ACC112 (cell line): ENCODE data around the gene HECTD4.
"Not testable (repeated sequence)": the region's sequence is repeated elsewhere in the genome, so short reads cannot be mapped to it uniquely, and the experiment has no call there.

Experiments
- H2AFZ ChIP-seq: fragments of 200-600 bp; sonication (generic); one replicate; pipeline ENCODE4 v1.6.0; 2017; ENCODE audit warnings: antibody characterized with exemption, low read length; ENCODE audit not compliant: unreplicated experiment
- H3K27ac ChIP-seq: fragments of 200-600 bp; sonication (generic); 2 replicates; pipeline ENCODE4 v1.5.1; 2014; ENCODE audit warnings: low read depth, mild to moderate bottlenecking, antibody characterized with exemption, low read length, moderate library complexity
- H3K27me3 ChIP-seq: fragments of 200-600 bp; sonication (generic); 2 replicates; pipeline ENCODE4 v1.6.1; 2014; ENCODE audit warnings: mild to moderate bottlenecking, antibody characterized with exemption, low read length, moderate library complexity, mixed read lengths; ENCODE audit not compliant: insufficient read depth
- H3K36me3 ChIP-seq: fragments of 200-600 bp; sonication (generic); 2 replicates; pipeline ENCODE4 v1.6.1; 2016; ENCODE audit warnings: mild to moderate bottlenecking, antibody characterized with exemption, low read length, moderate library complexity, mixed read lengths; ENCODE audit not compliant: insufficient read depth
- H3K4me1 ChIP-seq: fragments of 200-600 bp; sonication (generic); one replicate; pipeline ENCODE4 v1.6.1; 2016; ENCODE audit warnings: low read length, mixed read lengths; ENCODE audit not compliant: insufficient read depth, unreplicated experiment, control insufficient read depth
- H3K4me3 ChIP-seq: fragments of 200-600 bp; sonication (generic); 2 replicates; pipeline ENCODE4 v1.5.1; 2014; ENCODE audit warnings: mild to moderate bottlenecking, low read depth, low read length
- H3K79me2 ChIP-seq: fragments of 200-600 bp; sonication (generic); one replicate; pipeline ENCODE4 v1.6.0; 2016; ENCODE audit warnings: low read length; ENCODE audit not compliant: control insufficient read depth, unreplicated experiment, insufficient read depth

HECTD4 gene

DNA sequence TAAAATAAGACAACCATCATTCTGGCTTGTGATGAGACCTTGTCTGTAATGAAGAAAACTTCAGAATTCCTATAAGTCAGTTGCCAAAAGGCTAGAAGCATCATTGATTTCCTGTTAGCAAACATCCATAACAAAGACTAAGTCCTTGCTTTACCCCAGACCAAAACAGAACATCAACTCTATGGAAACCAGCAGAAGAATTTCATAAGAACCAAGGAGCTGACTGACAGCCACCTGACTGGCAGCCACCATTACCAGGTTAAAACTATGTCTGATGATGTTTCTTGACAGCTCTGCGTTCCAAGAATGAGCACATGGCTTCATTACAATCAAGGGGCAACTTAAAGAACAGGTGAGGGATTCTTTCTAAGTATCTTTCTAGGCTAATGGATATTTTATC lies 29.3 kb downstream of the HECTD4 start:
- no peaks in the 10 kb centered on the region for H3K36me3 ChIP-seq
- no peak overlapping the region for H3K27ac ChIP-seq
- no peak overlapping the region for H3K4me3 ChIP-seq
- peaks cover 14% of the 10 kb centered on the region for H3K79me2 ChIP-seq
- no peaks in the 10 kb centered on the region for H3K4me1 ChIP-seq
- H2AFZ ChIP-seq, result no peak overlapping the region
- no peaks in the 10 kb centered on the region for H3K27me3 ChIP-seq

DNA sequence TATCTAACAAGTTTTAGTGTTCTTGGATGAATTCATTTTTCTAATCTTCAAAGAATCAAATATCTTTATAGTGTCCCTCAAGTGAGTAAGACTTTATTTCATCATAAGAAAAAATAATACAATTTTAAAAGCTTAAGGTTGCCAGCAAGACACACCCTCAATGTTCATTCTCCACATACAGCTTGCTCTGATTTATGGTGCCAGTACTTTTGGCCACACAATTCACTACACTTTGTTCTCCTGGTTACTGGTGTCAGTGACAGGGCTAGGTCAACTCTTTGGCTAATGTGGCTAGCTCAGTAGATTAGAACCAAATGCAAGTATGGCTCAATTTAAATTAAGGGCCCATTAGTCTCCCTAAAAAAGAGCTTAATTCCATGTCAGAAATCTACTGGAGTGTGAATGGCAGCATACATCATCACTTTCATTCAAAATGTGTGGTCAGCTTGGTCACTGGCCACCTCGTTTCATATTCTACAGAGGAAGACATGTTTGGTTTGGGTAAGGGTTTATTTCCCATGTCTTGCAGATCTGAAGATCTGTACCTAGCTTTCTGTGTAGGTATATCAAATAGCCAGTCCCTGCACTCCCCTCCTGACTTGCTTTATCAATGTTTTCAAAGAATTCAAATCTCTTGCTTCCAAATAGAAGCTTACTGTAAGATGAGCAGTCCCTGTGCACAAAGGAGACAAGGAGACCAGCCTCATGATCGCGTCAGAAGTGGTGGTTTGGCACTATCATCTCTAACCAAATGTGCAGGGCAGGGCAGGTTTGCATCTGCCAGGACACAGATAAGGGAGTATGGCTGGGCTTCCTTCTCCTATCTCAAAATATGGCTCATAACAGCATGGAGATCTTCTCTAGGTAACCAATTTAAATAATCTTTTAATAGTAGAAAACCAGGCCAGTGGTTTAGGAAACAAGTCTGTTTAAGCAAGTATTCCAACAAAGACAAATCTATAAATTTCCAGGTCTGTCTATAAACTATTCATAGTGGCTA lies 31.3 kb downstream of the HECTD4 start:
- Histone ChIP-seq H3K79me2 (peaks cover 22% of the 10 kb centered on the region), H3K36me3 (no peaks in the 10 kb centered on the region), H3K4me3 (no peak overlapping the region), H2AFZ (no peak overlapping the region), H3K4me1 (no peaks in the 10 kb centered on the region), H3K27me3 (no peaks in the 10 kb centered on the region), H3K27ac (no peak overlapping the region)

DNA sequence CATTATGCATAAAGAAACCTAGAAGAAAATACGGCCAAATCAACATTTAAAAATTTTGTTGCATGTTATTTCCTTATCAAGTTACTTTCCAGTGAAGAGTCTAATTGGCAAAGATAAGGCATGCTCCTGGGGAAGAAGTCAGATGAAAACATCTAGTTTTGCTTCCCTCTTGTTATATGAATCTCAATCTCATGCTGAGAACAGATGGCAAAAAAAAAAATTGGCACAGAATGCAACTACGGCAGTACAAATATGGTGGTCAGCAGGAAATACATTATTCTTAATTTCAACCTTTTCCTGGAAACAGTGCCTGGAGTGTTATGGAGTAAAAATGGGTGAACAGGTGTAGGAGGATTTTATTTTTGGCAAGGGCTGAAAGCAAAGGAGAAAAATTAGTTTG lies 32.8 kb downstream of the HECTD4 start:
- Histone ChIP-seq H3K36me3 (no peaks in the 10 kb centered on the region), H3K79me2 (peaks cover 23% of the 10 kb centered on the region), H2AFZ (no peak overlapping the region), H3K4me1 (no peaks in the 10 kb centered on the region), H3K4me3 (no peak overlapping the region), H3K27ac (no peak overlapping the region), H3K27me3 (no peaks in the 10 kb centered on the region)

GRCh38 chr12:112348926-112349325 lies 33.3 kb downstream of the HECTD4 start:
- H3K27me3 ChIP-seq, H2AFZ ChIP-seq, H3K4me1 ChIP-seq, H3K36me3 ChIP-seq, H3K27ac ChIP-seq, H3K4me3 ChIP-seq: not testable (repeated sequence)
- H3K79me2 ChIP-seq, result peaks cover 20% of the 10 kb centered on the region

DNA sequence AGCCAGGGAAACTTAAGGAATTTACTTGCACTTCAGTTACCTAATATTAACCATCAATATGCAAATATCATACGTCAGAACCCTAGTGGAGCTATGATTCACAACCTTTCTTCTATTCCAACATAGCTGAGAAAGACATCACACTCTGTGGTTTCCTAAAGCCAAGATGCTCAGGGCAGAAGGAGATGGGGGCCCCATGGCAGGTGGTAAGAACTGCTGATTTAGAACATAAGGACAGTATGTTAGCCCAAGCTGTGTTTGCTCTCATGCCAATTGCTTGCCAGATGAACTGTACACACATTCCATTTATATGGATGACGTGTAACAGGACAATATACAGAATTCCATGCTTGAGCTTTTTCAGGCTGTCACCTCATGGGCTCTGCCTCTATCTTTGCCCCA lies 34.6 kb downstream of the HECTD4 start:
- no peak overlapping the region for H2AFZ ChIP-seq
- H3K4me1 ChIP-seq, result no peaks in the 10 kb centered on the region
- no peaks in the 10 kb centered on the region for H3K27me3 ChIP-seq
- H3K4me3 ChIP-seq, result no peak overlapping the region
- H3K36me3 ChIP-seq, result no peaks in the 10 kb centered on the region
- H3K79me2 ChIP-seq, result peaks cover 17% of the 10 kb centered on the region
- no peak overlapping the region for H3K27ac ChIP-seq

GRCh38 chr12:112346194-112346593 lies 36.0 kb downstream of the HECTD4 start:
- H3K4me3 ChIP-seq, result no peak overlapping the region
- H3K36me3 ChIP-seq, result no peaks in the 10 kb centered on the region
- H3K4me1 ChIP-seq, result no peaks in the 10 kb centered on the region
- H2AFZ ChIP-seq, result no peak overlapping the region
- H3K79me2 ChIP-seq, result peaks cover 23% of the 10 kb centered on the region
- H3K27ac ChIP-seq, result no peak overlapping the region
- no peaks in the 10 kb centered on the region for H3K27me3 ChIP-seq

DNA sequence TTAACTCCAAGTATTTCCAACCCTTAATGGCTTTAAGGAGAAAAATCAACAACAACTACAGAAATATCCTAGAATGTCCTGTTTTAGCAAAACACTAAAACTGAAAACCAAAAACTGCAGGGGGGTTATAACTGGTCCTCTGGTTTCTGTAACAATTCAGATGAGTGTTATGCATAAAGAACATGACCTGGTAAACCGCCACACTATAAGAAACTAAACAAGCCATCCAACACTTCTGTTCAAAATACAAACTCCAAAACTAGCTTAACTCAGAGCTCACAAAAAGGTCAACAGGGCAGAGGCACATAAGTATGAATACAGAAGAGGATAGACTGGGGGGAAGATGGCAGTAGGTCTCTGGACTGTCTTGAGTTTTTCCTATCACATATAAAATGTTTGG lies 38.0 kb downstream of the HECTD4 start:
- Histone ChIP-seq H3K79me2 (peaks cover 23% of the 10 kb centered on the region), H3K27ac (no peak overlapping the region), H3K4me1 (no peaks in the 10 kb centered on the region), H2AFZ (no peak overlapping the region), H3K27me3 (no peaks in the 10 kb centered on the region), H3K36me3 (no peaks in the 10 kb centered on the region), H3K4me3 (no peak overlapping the region)

GRCh38 chr12:112342587-112342986 lies 39.6 kb downstream of the HECTD4 start:
- H3K4me3 ChIP-seq, result no peak overlapping the region
- no peaks in the 10 kb centered on the region for H3K27me3 ChIP-seq
- H3K27ac ChIP-seq, result no peak overlapping the region
- H3K79me2 ChIP-seq, result peaks cover 28% of the 10 kb centered on the region
- no peaks in the 10 kb centered on the region for H3K4me1 ChIP-seq
- H2AFZ ChIP-seq, result no peak overlapping the region
- no peaks in the 10 kb centered on the region for H3K36me3 ChIP-seq

DNA sequence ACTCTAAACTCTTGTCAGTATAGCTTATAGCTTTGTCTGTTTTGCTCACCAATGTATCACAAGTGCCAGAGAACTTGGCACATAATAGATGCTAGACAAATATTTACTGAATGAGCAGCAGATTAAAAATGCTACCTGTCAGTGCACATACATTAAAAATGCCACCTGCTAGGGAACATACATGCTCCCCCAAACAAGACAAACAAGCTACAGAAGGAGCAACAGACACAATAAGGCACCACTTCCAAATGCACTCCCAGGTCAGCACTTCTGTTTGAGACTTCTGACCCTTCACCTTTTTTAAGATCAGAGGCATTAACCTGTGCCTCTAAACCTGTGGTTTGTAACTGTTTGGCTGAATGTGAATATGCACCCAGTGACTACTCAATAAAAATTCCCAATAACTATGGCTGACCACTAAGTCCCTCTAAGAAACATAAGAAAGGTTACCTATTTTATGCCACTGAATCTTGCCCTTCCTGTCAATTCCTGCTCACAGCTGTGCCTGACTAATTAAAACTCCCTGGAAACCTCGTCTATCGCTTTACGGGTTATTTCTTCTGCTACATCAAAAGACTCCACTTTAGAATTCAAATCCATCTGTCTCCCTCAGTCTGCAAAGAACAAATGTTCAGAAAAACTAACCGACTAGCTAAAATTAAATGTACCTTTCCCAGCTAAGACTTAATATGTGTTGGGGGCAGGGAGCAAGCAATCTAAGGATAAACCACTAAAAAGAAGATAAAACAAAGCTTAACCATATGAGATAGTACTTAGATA lies 41.0 kb downstream of the HECTD4 start:
- no peaks in the 10 kb centered on the region for H3K4me1 ChIP-seq
- no peaks in the 10 kb centered on the region for H3K36me3 ChIP-seq
- peaks cover 24% of the 10 kb centered on the region for H3K79me2 ChIP-seq
- no peak overlapping the region for H3K27ac ChIP-seq
- H2AFZ ChIP-seq, result no peak overlapping the region
- no peaks in the 10 kb centered on the region for H3K27me3 ChIP-seq
- H3K4me3 ChIP-seq, result no peak overlapping the region

- Histone ChIP-seq H3K79me2 (peaks cover 19% of the 10 kb centered on the region), H3K27ac (no peak overlapping the region), H3K27me3 (no peaks in the 10 kb centered on the region), H2AFZ (no peak overlapping the region), H3K4me1 (no peaks in the 10 kb centered on the region), H3K36me3 (no peaks in the 10 kb centered on the region), H3K4me3 (no peak overlapping the region)
Observed at GRCh38 chr12:112340230-112340629, 42.0 kb downstream of the HECTD4 start.
